Stimulated activated CD4-positive, alpha-beta T cell treated with anti-CD3 and anti-CD28 coated beads, Interleukin-4, amount 100 ng/mL, for 24 hours (primary cell): ENCODE data around the gene LCE2A.

ENCODE experiments used
- DNase-seq: peaks from one replicate; pipeline ENCODE4 v3.0.0-alpha.2; 2020

Gene LCE2A

GRCh38 chr1:152743371-152744145 is 45.4 kb downstream of the LCE2A start:
- DNase-seq: no peak

DNA sequence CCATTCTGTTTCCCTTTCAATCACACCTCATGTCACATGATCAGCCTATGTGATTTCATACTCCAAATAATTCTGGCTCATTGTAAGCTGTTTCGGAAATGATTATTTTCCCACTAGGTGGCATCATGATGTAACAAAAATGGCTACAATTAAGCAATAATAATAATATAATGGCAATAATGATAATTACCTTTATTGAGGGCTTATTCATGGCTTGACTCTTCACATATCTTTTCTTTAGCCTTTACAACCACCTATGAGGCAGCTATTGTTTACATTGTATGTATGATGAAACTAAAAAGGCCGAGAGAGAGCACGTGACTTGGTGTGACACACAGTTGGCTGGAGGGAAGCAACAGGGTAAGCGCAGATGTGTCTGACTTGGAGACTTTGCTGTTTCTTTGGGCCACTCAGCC is 47.2 kb downstream of the LCE2A start:
- no peak for DNase-seq

GRCh38 chr1:152745765-152746444 is 47.8 kb downstream of the LCE2A start:
- DNase-seq: no peak

- DNase-seq: no peak
Observed at GRCh38 chr1:152747831-152748230, 49.7 kb downstream of the LCE2A start.
